A549 treated with DMSO at 1 μM for 4 hours (cell line): ENCODE results near the gene KXD1. TPM values are rescaled to one million over a fixed set of nuclear protein-coding genes. Genes with fewer than 3 reads are reported as not detected.

Experiments
- total RNA-seq: library from RNA; stranded (reverse); fragments of 200-300 nt; extraction: Qiagen RNA extraction; gene quantifications from 5 replicates; pipeline ENCODE4 v1.2.3, GENCODE V29; 2022; ENCODE audit warnings: low read depth

Gene KXD1, protein sequence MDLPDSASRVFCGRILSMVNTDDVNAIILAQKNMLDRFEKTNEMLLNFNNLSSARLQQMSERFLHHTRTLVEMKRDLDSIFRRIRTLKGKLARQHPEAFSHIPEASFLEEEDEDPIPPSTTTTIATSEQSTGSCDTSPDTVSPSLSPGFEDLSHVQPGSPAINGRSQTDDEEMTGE
- total RNA-seq = 87.9 to 111 TPM (median 98.4 TPM) in 5 replicates

DNA sequence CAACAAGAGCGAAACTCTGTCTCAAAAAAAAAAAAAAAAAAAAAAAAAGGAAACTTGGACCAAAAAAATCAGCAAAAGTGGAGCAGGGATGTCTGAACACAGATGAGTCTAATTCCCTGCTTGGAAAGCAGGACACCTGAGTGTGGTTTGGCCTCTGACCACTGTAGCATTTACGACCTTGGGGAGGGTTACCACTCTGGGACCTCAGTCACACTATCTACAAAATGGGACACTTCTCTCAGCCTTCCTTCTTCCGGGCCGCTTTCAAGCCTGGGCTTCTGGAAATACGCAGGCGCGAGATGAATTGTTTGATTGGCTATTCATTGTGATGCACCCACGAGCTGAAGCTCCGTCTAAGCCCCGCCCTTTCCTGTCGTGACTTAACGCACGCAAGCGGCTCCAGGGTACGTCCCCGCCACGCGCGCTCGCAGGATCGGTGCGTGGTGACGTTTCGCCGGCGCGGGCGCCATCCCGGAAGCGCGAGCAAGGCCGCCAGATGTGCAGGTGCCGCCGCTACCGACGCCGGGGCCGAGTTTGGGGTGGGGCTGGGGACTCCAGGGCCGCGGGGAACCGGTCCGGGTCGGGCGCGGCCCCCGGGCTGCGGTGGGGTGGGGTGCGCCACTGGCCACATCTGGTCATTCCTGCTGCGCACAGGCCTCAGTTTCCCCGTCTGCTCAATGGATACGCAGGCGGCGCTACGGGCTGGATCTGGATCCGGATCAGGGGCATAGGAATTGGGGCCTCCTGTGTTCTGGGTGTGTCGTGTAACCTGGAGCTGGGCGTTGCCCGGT, at the start of gene KXD1:
KXD1 (plus strand) TSS at position 460 of the 791 bp plus-strand sequence. CDS start 4,187 bp downstream, outside the sequence.

DNA sequence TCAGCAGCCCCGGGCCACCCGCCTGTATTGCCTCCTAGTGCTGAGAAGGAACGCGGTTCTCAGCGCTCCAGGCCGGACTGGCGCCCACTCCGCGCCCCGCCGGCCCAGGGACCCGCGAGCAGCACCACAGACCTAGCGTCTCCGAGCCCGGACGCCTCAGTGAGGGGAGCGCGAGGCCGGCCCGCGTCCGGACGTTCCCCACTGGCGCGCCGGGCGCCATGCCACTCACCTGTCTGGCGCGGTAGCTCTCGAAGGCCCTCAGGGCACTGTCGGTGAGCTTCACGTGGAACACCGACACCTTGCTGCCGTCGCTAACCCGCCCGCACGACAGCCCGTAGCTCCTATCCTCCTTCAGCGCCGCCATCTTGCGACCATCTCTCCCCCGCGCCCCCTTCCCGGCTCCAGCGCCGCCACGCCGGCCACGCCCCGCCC, 36.0 kb upstream of the KXD1 start, which contains the start of gene ELL:
ELL (minus strand) TSS at position 379 of the 432 bp plus-strand sequence; CDS start at position 364, 15 bp downstream.

DNA sequence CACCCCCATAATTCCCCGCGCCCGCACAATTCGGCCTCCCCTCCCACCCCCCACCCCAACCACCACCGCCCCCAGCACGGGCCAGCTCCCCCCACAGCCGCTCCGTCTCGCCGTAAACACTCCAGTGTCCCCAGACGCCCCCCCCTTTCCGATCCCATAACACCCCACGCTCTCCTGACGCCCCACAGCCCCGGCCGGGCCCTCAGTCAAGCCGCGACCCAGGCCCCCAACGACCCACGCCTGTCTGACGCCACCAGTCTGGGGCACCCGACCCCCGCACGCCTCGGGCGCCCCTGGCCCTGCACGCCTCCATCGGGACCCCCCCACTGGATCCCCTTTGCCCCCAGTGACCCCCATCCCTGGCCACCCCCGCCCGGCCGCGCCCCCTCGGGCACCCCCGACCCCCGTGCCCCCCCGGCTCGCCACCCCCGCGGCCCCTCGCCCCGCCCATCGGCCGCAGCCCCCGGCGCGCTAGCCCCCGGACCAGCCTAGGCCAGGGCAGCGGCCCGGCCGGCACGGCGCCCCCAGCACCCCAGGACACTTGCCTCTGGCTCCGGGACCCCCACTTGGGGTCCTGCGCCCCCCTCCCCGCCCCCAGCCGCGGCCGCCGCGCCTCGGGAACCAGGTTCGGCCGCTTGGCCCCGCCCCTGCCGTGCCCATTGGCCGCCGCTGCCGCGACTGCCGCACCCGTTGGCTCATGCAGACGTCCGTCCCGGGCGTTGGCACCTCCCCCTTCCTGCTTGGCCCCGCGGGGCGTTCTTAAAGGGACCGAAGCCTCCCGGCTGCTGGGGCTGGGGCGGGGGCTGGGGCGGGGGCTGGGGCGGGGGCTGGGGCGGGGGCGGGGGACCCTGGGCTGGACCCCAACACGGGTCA, 14.5 kb upstream of the KXD1 start, which contains the start of gene FKBP8:
FKBP8 (minus strand) TSS at position 633 of the 873 bp plus-strand sequence. CDS start 1,603 bp downstream, outside the sequence.

DNA sequence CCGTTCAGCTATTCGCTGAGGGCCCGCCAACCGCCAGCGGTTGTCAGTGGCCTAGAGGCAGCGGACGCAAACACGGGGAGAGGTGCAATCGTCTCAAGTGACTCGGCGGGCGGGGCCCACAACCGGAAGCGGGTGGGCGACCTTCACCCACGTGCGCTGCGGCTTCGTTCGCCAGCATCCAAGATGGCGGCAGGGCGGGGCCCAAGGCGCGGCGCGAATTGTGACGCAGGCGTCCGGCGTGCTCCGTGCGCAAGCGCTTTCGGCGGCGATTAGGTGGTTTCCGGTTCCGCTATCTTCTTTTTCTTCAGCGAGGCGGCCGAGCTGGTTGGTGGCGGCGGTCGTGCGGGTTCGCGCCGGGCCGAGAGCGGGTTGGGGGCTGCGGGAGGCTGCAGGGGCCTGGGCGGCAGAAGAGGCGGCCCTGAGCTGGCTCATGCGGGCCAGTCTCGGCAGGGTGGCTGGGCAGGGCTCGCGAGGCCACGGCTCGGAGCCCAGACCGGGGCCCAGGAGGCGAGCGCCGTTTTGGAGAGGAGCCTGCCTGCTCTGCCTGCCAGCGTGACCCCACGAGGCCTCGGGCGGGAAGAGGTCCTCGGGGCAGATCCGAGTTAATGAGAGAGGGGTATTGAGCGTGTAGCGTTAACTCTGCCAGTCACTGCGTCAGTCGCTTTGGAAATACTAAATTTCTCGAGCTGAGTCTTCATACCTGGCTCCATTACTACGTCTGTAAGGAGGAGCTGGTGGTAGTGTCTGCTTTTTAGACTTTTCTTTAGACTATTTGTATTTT, 14.1 kb downstream of the KXD1 start, which contains the start of gene UBA52:
UBA52 (plus strand) TSS at position 294 of the 781 bp plus-strand sequence. CDS start 1,444 bp downstream, outside the sequence.

DNA sequence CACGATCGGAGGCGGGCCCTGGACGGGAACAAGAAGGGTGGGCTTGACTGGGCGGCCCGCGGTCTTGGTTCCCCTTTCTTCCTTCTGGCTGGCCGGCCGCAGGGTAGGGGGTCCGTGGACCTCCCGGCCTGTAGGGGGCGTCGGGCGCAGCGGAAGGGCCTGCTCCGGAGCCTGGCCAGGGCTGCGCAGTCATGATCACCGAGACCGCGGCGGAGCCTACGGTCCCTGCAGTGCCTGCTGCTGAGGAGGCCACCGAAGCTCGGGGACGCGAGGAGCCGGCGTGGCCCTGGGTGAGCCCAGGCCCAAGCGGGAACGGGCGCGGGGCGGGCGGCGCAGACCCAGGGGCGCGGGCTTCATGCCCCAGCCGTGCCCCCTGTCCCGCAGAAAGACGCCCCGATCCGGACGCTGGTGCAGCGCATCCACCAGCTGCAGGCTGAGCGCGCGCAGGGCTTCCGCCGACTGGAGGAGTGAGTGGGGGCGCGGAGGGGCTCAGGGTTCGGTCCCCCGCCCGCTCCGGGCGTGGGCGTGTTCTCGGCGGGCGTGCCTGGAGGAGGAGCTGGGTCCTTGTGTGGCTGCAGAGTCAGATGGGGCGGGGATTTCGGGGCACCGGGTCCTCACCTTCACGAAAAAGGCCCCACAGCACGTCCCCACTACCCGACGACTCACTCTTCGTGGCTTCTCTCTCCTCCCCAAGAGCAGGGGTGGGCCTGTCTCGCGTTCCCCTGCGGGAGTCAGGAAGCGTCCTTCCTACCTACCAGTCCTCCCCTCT, 31.1 kb downstream of the KXD1 start, which contains the start of gene REX1BD:
REX1BD (plus strand) TSS at position 188 of the 769 bp plus-strand sequence; CDS start at position 192, 4 bp downstream.

DNA sequence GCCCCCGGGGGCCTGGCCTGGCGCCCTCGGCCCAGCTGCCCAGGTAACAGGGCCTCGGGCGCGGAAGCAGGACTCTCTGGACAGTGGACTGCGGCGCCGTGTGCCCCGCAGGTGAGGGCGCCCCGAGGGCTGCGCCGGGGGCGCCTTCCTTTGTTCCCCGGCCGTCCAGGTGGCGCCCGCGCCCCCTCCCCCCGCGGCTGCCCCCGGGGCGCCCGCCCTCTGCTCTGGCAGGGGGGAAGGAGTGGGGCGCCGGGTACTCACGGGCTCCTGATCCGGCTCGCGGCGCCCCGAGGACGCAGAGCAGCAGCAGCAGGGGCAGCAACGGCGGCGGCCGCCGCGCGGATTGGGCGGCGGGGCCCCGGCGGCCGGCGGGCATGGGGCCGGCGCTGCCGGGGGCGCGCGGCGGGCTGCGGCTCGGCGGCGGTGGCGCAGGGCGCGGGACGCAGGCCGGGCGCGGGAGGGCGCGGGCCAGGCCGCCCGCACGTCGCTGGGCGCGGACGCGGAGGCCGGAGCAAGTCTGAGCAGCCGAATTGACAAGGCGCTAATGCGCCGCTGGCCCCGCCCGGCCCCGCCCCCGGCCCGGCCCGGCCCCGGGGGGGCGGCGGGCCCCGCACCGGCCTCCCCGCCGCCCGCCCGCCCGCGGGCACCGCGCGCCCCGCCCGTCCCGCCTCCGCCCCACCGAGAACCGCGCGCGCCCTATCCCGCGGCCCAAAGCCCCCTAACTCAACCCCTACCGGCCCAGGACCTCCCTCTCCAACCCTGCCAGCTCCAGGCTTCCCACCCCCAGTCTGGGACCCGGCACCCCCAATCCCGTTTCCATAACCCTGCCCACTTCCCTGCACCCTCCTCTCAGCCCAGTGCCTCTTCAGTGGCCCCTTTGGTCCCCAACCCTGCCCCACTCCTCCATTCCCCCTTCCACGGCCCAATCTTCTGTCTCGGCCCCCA, 48.9 kb downstream of the KXD1 start, which contains the start of gene CRLF1:
CRLF1 (minus strand) TSS at position 519 of the 945 bp plus-strand sequence; CDS start at position 376, 143 bp downstream.

DNA sequence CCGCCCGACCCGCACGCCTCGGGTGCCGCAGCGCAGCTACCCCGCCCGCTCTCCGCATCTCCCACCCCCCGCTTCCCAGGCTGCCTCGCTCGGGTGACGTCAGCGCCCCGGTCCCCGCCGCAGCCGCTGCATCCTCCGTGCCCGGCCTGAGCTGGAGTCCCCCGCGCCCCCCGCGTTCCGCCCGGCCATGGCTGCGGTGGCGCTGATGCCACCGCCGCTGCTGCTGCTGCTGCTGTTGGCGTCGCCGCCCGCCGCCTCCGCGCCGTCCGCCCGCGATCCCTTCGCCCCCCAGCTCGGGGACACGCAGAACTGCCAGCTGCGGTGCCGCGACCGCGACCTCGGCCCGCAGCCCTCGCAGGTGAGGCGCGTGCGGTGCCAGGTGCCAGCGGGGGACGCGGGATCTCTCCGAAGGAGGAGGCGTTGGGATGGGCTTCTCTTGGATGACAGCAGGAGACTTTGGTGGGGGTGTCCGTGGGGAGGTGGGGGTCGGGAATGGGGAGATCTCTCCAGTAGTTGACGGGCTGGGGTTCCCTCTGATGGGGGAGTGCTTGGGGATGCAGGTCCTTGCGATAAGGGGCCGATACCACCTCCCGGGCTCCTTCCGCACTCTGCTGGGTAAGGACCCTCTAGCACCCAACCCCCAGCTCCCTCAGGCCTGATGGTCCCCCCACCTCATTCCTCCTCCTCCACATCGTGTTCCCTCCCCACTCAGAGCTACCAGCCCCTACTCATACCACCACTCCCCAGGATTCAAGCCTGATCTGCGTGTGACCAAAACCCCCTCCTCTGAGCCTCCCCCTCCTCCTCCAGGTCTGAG, 55.3 kb downstream of the KXD1 start, which contains the start of gene TMEM59L:
TMEM59L (plus strand) TSS at position 99 of the 817 bp plus-strand sequence; CDS start at position 188, 89 bp downstream.

Other genes starting within 250 kb of the KXD1 start
- 214 to 233 TPM (median 229 TPM) in 5 replicates for gene LSM4, start 234.8 kb upstream of the KXD1 start, total RNA-seq
- gene PGPEP1, start 217.3 kb upstream of the KXD1 start, total RNA-seq = 2.2 to 4.3 TPM (median 3.7 TPM) in 5 replicates
- gene GDF15, start 171.7 kb upstream of the KXD1 start, total RNA-seq = 40.6 to 72.6 TPM (median 50.5 TPM) in 5 replicates
- gene LRRC25, start 160.2 kb upstream of the KXD1 start, total RNA-seq = not detected in 5 replicates
- 42.9 to 62.5 TPM (median 44.8 TPM) in 5 replicates for gene SSBP4, start 138.5 kb upstream of the KXD1 start, total RNA-seq
- 30.2 to 44.3 TPM (median 37.1 TPM) in 5 replicates for gene ISYNA1, start 119.7 kb upstream of the KXD1 start, total RNA-seq
- gene ELL, start 35.8 kb upstream of the KXD1 start, total RNA-seq = 4.9 to 5.5 TPM (median 5.0 TPM) in 5 replicates
- gene FKBP8, start 14.3 kb upstream of the KXD1 start, total RNA-seq = 133 to 151 TPM (median 136 TPM) in 5 replicates
- 1,087 to 1,167 TPM (median 1,108 TPM) in 5 replicates for gene UBA52, start 14.0 kb downstream of the KXD1 start, total RNA-seq
- gene REX1BD, start 30.9 kb downstream of the KXD1 start, total RNA-seq = 37.0 to 53.9 TPM (median 50.4 TPM) in 5 replicates
- 1.5 to 4.5 TPM (median 3.0 TPM) in 5 replicates for gene CRLF1, start 48.9 kb downstream of the KXD1 start, total RNA-seq
- 3.6 to 6.3 TPM (median 5.4 TPM) in 5 replicates for gene TMEM59L, start 55.0 kb downstream of the KXD1 start, total RNA-seq
- 3.1 to 4.4 TPM (median 3.2 TPM) in 5 replicates for gene KLHL26, start 79.2 kb downstream of the KXD1 start, total RNA-seq
- gene CRTC1, start 125.8 kb downstream of the KXD1 start, total RNA-seq = 2.2 to 5.6 TPM (median 4.6 TPM) in 5 replicates
- 0.03 to 0.06 TPM (median 0.06 TPM) in 3 of 5 replicates, not detected in the others for gene COMP, start 233.4 kb downstream of the KXD1 start, total RNA-seq